Loucy (cell line): Measurements from ENCODE around the gene DACH1.

Experiments
- CTCF ChIP-seq: fragments of 200-600 bp; sonication (generic); conservative IDR thresholded peaks from 2 replicates; pipeline ENCODE4 v1.5.1; 2014; ENCODE audit warnings: mild to moderate bottlenecking, antibody characterized with exemption, low read length
- EZH2phosphoT487 ChIP-seq: fragments of 200-600 bp; IDR thresholded peaks from 2 replicates; pipeline ENCODE4 v1.6.1; 2018; ENCODE audit warnings: antibody characterized with exemption, mild to moderate bottlenecking, moderate library complexity, borderline replicate concordance

- TF ChIP-seq CTCF (no peak), EZH2phosphoT487 (no peak)
These were observed 8.4 kb downstream of the DACH1 start for GRCh38 chr13:71858647-71859046.
